NCI-H2196 (cell line): ENCODE data around the gene ELAVL1.
"Not testable (repeated sequence)": the region's sequence is repeated elsewhere in the genome, so short reads cannot be mapped to it uniquely, and the experiment has no call there.

ENCODE experiments used
- DNase-seq: peaks from one replicate; lab custom pipeline; 2025; ENCODE audit not compliant: unreplicated experiment; lab: John Stamatoyannopoulos, UW

The ELAVL1 gene

GRCh38 chr19:7970716-7971448 is 34.6 kb downstream of the ELAVL1 start:
- DNase-seq, result peak; percentile 64

DNA sequence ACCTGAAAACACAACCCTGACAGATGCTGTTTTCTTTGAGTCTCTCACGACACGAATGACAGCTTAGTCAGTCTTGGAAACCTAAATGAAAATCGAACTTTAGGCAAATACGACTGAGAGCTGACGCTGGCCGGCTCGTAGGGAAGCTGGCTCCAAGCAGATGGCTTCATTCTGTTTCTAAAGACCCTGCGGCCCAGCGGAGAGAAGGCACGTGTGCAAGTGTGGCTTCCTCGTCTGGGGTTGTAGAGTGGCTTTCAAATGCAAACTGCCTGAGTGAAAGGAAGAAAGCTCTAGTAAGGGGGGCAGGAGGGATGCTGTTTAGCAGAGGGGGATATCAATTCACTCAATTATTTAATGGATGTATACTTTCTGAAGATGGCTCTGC is 35.9 kb downstream of the ELAVL1 start:
- no peak for DNase-seq

GRCh38 chr19:7968796-7969554 is 36.5 kb downstream of the ELAVL1 start:
- DNase-seq, result no peak

GRCh38 chr19:7968008-7968795 is 37.2 kb downstream of the ELAVL1 start:
- DNase-seq, result no peak

- no peak for DNase-seq
Observed at GRCh38 chr19:7965921-7966665, 39.3 kb downstream of the ELAVL1 start.

DNA sequence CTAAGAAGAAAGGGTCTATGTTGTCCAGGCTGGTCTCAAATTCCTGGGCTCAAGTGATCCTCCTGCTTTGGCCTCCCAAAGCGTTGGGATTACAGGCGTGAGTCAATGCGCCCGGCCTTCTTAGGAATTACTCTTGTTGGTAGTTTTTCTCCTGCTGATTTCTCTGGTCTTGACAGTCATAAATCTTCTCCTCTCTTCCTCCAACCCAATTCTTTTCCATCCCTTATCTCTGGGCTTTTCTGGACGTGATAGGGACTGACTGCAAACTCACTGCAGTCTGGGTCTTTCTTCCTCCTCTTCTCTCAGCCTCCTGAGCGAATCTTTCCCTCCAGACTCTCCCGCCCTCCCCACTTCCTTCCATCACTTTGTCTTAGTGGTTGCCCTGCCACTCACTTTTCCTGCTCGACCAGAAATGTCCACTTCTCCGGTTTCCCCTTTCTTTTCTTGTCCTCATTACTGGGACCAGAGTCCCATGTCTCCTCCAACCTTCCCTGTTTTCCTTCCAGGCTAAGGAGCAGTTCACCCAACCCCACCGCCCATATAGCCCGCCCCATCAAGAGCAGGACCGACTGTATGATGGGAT is 40.1 kb downstream of the ELAVL1 start:
- no peak for DNase-seq

- DNase-seq, result no peak
Observed at GRCh38 chr19:7963566-7963965, 41.9 kb downstream of the ELAVL1 start.

GRCh38 chr19:7962644-7963268 is 42.7 kb downstream of the ELAVL1 start:
- no peak for DNase-seq

DNA sequence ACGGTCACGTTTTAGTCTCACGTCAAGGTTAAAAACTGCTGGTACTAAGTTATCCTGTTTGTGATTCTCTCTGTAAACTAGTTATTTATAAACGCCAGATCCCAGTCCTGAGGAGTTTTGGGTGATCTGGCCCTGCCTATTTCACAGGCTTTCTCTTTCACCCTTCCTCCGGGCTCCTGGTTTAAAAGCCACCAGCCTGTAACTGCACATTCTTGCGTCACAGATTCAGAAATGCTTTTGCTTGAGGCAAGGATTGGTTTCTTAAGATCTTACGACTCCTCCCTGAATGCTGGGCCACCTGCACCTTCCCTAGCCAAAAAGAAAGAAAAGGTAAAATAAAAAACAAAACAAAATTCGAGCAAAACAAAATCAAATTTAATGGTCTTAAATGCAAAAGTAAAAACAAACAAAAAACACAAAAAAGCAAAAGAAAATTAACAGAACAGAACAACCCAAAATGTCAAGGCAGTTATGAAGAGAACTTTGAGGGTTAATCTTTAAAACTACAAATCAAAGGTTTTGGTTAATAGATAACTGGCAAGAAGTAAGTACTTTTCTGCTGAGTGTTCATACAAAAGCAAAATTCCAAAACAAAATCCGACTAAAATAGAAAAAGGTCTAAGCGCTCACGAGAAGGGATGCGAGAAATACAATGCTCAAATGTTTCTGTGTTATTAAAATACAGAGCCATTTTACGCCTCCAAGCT is 43.4 kb downstream of the ELAVL1 start:
- no peak for DNase-seq

DNA sequence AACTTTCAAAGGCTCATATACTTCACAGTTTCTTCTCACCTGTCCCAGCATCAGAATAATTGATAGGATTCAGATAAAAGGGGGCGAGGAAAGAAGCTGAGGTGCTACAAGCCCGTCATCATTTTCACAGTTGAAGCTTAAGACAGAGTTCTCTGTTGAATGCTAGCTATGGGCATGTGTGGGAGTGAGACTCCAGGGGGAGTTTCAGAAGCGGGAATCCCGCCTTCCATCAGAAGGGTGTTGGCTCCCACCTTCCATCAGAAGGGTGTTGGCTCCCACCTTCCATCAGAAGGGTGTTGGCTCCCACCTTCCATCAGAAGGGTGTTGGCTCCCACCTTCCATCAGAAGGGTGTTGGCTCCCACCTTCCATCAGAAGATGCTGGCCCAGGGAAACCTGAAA is 44.4 kb downstream of the ELAVL1 start:
- not testable (repeated sequence) for DNase-seq

DNA sequence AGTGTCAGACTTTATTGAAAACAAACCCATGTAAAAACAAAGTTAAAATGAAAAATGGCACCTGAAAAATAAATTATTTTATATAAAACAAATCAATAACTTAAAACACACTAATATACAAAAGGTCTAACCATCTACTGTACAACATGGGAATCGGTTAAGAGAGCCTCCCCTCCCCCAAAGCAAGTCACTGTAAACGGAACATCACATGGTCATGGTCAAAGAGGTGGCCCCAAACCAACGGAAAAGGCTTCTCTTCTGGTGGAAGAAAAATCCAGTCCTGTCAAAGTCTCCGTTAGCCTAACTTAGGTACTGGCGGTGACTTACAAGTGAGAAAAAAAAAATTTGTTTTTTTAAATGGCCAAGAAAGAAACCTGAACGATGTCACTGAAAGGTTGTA is 46.2 kb downstream of the ELAVL1 start:
- no peak for DNase-seq

GRCh38 chr19:7955696-7956095 is 49.7 kb downstream of the ELAVL1 start:
- no peak for DNase-seq

DNA sequence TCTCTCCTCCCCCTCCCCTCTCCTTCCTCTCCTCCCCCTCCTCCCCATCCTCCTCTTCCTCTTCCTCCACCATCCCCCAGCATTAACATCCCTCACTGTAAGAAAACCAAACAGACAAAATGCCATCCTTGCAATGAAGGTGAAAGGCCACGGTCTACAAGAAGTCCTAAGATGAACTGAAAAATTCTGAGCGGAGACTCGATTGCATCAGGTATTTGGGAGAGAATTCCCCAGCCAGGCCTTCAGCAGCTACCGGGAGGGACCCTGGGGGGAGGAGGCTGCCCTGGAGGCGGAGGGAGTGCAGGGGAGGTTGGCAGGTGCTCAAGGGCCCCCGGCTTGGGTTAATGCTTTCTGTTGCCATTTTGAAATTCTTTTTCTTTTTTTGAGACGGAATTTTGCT is 51.9 kb downstream of the ELAVL1 start:
- DNase-seq, result no peak

DNA sequence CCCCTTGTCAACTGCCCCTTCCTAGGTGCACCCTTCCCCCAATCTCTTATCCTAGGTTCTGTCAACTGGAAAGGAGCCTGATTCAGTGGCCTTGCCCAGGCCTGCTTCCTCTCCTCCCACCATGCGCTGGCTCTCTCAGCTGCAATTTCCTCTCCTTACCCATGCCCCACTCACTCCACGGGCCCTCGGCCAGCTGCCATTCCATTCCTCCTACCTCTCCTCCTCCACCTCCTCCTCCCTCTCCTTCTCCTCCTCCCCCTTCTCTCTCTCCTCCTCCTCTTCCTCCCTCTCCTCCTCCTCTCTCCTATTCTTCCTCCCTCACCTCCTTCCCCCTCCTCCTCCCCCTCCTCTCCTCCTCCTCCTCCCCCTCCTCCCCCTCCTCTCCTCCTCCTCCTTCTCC is 52.4 kb downstream of the ELAVL1 start:
- no peak for DNase-seq

GRCh38 chr19:7947939-7948338 is 57.5 kb downstream of the ELAVL1 start:
- no peak for DNase-seq

- DNase-seq, result peak; percentile 92
Observed at GRCh38 chr19:7944177-7944761, 61.2 kb downstream of the ELAVL1 start.

DNA sequence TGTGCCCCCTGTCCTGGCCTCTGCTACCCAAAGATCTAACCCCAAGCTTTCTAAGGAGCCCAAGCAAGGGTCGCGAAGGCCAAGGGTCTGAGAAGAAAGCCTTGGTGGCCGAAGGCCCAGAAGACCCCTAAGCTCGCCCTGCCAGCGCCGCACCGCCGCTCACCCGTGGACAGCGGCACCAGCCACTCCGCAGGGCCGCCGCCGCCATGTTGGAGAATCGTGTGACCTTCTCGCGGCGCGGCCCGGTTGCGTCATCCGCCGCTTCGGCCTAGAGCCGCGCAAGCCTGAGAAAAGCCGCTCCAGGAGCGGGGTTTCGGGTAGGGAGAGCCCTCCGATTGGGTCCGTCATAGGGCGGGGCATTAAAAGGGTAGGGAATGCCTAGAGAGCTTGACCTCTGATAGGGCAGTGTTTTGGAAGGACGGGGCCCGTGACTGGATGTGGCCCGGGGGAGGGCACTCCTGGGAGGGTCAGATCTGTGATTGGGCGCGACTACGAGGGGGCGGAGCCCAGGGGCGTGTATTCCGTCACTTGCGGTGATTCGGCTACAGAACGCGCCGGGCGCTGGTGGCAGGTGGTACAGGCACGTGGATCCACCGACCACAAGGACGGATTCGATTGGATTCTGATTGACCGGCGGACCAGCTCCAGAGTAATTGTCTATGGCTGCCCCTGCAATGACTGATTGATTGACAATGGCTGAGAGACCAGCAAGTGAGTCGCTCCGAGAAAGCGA is 61.8 kb downstream of the ELAVL1 start, which contains the start of gene TIMM44:
TSS of gene TIMM44 (minus strand) at position 223 of the 733 bp plus-strand sequence. CDS start at position 208, 15 bp downstream.
- peak; percentile 99 for DNase-seq

DNA sequence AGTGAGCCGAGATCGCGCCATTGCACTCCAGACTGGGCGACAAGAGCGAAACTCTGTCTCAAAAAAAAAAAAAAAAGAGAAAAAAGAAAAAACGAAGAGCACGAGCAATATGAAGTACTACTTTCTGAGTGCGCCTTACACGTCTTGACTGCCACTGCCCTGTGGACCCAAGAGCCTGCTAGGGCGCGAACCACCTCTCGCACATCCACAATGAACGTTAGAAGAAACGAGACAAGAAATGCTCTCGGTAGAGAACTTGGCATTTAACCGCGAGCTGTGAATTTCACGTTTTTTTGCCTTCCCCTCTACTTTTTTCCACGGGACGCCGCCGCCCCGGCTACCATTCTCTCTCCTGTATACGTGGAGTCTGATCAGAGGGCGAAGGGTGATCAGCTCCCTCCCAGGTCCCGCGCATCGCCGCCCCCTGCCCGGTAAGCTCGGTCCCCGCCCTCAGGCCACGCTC is 62.4 kb downstream of the ELAVL1 start:
- DNase-seq, result no peak
